PC-3 (cell line): ENCODE results near the gene ANP32E. TPM values are rescaled to one million over a fixed set of nuclear protein-coding genes. Genes with fewer than 3 reads are reported as not detected.

Experiments used
- ATAC-seq: fragments of 200-7000 bp; cut with Tn5 transposase; 2 replicates; pipeline ENCODE4 v1.9.1; 2020; ENCODE audit warnings: mild to moderate bottlenecking, moderate library complexity
- BruUV-seq: library from RNA; stranded (reverse); fragments of 400-500 nt; replicated peaks from 2 replicates; lab custom pipeline; 2021; lab: Mats Ljungman, UMichigan
- CTCF ChIA-PET: fragments of 300-600 bp; sonication (Branson Sonifier 250); formaldehyde crosslinking; loops from one replicate; lab custom pipeline; 2022; ENCODE audit warnings: antibody characterized with exemption; lab: Charles Lee
- POLR2A ChIA-PET: fragments of 300-600 bp; sonication (Branson Sonifier 250); formaldehyde crosslinking; loops from one replicate; lab custom pipeline; 2022; ENCODE audit warnings: antibody characterized with exemption; ENCODE audit not compliant: unreplicated experiment; lab: Charles Lee
- DNase-seq: peaks from one replicate; pipeline ENCODE4 v3.0.0-alpha.2; 2015
- H2AFZ ChIP-seq: fragments of 300-600 bp; sonication (generic); 2 replicates; pipeline ENCODE4 v1.6.0; 2016; ENCODE audit warnings: antibody characterized with exemption, low read length
- H3F3A ChIP-seq: fragments of 300-600 bp; sonication (generic); one replicate; pipeline ENCODE4 v1.6.0; 2017; ENCODE audit warnings: antibody characterized with exemption, low read length, control low read depth, mild to moderate bottlenecking; ENCODE audit not compliant: unreplicated experiment
- H3K27ac ChIP-seq: fragments of 300-600 bp; sonication (generic); 2 replicates; pipeline ENCODE4 v1.5.1; 2016; ENCODE audit warnings: mild to moderate bottlenecking, low read length
- H3K27me3 ChIP-seq: fragments of 300-600 bp; sonication (generic); 2 replicates; pipeline ENCODE4 v1.6.1; 2016; ENCODE audit warnings: low read length, mixed read lengths
- H3K36me3 ChIP-seq: fragments of 300-600 bp; sonication (generic); 2 replicates; pipeline ENCODE4 v1.6.1; 2016; ENCODE audit warnings: low read depth, mixed run types, low read length, mixed read lengths
- H3K4me1 ChIP-seq: fragments of 300-600 bp; sonication (generic); 2 replicates; pipeline ENCODE4 v1.5.1; 2016; ENCODE audit warnings: low read length; ENCODE audit not compliant: insufficient read depth
- H3K4me2 ChIP-seq: fragments of 300-600 bp; sonication (generic); 2 replicates; pipeline ENCODE4 v1.6.0; 2016; ENCODE audit warnings: low read length
- H3K4me3 ChIP-seq: fragments of 300-600 bp; sonication (generic); 2 replicates; pipeline ENCODE4 v1.5.1; 2016; ENCODE audit warnings: mild to moderate bottlenecking, low read length, mixed read lengths
- H3K79me2 ChIP-seq: fragments of 300-600 bp; sonication (generic); 2 replicates; pipeline ENCODE4 v1.6.1; 2017; ENCODE audit warnings: low read length, mixed read lengths
- H3K9ac ChIP-seq: fragments of 300-600 bp; sonication (generic); 2 replicates; pipeline ENCODE4 v1.6.0; 2016; ENCODE audit warnings: mild to moderate bottlenecking, low read length
- H3K9me2 ChIP-seq: fragments of 300-600 bp; sonication (generic); replicated peaks from 2 replicates; pipeline ENCODE4 v1.6.1; 2016; ENCODE audit warnings: mixed run types, low read length, mixed read lengths
- H3K9me3 ChIP-seq: fragments of 300-600 bp; sonication (generic); 2 replicates; pipeline ENCODE4 v1.6.1; 2016; ENCODE audit warnings: low read length, mixed read lengths
- H4K20me1 ChIP-seq: fragments of 300-600 bp; sonication (generic); 2 replicates; pipeline ENCODE4 v1.6.1; 2016; ENCODE audit warnings: low read length, mixed read lengths
- EZH2 ChIP-seq: fragments of 300-600 bp; sonication (generic); IDR thresholded peaks from one replicate; pipeline ENCODE4 v1.6.1; 2017; ENCODE audit warnings: antibody characterized with exemption, mild to moderate bottlenecking, low read length; ENCODE audit not compliant: unreplicated experiment
- EZH2phosphoT487 ChIP-seq: fragments of 300-600 bp; sonication (generic); IDR thresholded peaks from 2 replicates; pipeline ENCODE4 v1.6.1; 2018; ENCODE audit warnings: mild to moderate bottlenecking, antibody characterized with exemption, low read length, borderline replicate concordance
- intact Hi-C: fragments of 100-400 bp; cut with micrococcal nuclease; formaldehyde crosslinking; loops from 2 replicates; pipeline ENCODE4 v1.9.0; 2023
- total RNA-seq: library from RNA; depleted of rRNA; stranded (reverse); fragments of >200 nt; gene quantifications from 2 replicates; pipeline ENCODE4 v1.2.3, GENCODE V29; 2014
- TF ChIP-seq, protein P1 (sequence below): fragments of 300-600 bp; sonication (generic); conservative IDR thresholded peaks from 2 replicates; pipeline ENCODE4 v1.5.1; 2017; ENCODE audit warnings: antibody characterized with exemption, low read depth, mild to moderate bottlenecking, low read length

ANP32E gene
- total RNA-seq, 1 experiment from 2014 or later = 42.0 TPM

DNA sequence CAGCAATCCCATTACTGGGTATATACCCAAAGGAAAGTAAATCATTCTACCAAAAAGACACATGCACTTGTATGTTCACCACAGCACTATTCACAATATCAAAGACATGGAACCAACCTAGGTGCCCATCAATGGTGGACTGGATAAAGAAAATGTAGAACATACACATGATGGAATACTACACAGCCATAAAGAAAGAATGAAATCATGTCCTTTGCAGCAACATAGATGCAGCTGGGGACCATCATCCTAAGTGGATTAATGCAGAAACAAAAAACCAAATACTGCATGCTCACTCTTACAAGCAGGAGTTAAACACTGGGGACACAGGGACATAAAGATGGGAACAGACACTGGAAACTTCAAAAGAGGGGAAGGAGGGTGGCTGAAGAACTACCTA, 8.7 kb downstream of the ANP32E start:
- ATAC-seq = no peak
- Histone ChIP-seq H2AFZ (no peak overlapping the region), H3K27me3 (no peaks in the 10 kb centered on the region), H3K79me2 (peaks cover 23% of the 10 kb centered on the region), H3K9ac (no peak overlapping the region), H3K9me3 (no peaks in the 10 kb centered on the region), H3K4me2 (no peak overlapping the region), H4K20me1 (no peaks in the 10 kb centered on the region), H3K4me1 (no peaks in the 10 kb centered on the region), H3F3A (no peaks in the 10 kb centered on the region), H3K9me2 (no peaks in the 10 kb centered on the region), H3K36me3 (peaks cover 57% of the 10 kb centered on the region), H3K27ac (no peak overlapping the region), H3K4me3 (no peak overlapping the region)
- TF ChIP-seq EZH2phosphoT487 (no peak), EZH2 (no peak)
- TF ChIP-seq, protein P1, sequence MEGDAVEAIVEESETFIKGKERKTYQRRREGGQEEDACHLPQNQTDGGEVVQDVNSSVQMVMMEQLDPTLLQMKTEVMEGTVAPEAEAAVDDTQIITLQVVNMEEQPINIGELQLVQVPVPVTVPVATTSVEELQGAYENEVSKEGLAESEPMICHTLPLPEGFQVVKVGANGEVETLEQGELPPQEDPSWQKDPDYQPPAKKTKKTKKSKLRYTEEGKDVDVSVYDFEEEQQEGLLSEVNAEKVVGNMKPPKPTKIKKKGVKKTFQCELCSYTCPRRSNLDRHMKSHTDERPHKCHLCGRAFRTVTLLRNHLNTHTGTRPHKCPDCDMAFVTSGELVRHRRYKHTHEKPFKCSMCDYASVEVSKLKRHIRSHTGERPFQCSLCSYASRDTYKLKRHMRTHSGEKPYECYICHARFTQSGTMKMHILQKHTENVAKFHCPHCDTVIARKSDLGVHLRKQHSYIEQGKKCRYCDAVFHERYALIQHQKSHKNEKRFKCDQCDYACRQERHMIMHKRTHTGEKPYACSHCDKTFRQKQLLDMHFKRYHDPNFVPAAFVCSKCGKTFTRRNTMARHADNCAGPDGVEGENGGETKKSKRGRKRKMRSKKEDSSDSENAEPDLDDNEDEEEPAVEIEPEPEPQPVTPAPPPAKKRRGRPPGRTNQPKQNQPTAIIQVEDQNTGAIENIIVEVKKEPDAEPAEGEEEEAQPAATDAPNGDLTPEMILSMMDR = no peak
- DNase-seq = no peak
- no TSS peak for BruUV-seq
- ChIA-PET CTCF (no interaction called here), POLR2A (no interaction called here)
- intact Hi-C loops = no loop called here

DNA sequence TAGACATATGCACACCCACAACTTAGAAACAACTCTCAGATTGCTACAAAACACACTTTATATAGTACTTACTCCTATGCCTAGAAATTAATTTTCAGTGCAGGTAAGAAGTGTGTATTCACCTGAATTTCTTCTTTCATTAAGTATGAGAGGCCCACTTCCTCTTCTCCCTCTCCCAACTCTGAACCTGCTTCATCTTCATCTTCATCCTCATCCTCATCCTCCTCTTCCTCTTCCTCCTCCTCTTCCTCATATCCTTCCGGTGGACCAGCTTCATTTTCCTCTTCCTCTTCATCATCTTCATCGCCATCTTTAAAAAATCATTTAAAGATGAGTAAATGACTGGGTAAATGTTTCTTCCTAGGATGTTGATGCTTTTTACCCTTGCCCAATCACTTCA, 9.4 kb downstream of the ANP32E start:
- no peak for DNase-seq
- ChIA-PET CTCF (no interaction called here), POLR2A (no interaction called here)
- Histone ChIP-seq H3K9ac (no peak overlapping the region), H3K9me2 (no peaks in the 10 kb centered on the region), H3K4me3 (no peak overlapping the region), H3K79me2 (peaks cover 17% of the 10 kb centered on the region), H3K4me1 (no peaks in the 10 kb centered on the region), H3F3A (no peaks in the 10 kb centered on the region), H3K9me3 (no peaks in the 10 kb centered on the region), H3K4me2 (no peak overlapping the region), H2AFZ (no peak overlapping the region), H3K27me3 (no peaks in the 10 kb centered on the region), H4K20me1 (no peaks in the 10 kb centered on the region), H3K36me3 (peaks cover 57% of the 10 kb centered on the region), H3K27ac (no peak overlapping the region)
- ATAC-seq = no peak
- intact Hi-C loops = no loop called here
- no TSS peak for BruUV-seq
- TF ChIP-seq EZH2 (no peak), EZH2phosphoT487 (no peak)
- TF ChIP-seq, protein P1 = no peak

DNA sequence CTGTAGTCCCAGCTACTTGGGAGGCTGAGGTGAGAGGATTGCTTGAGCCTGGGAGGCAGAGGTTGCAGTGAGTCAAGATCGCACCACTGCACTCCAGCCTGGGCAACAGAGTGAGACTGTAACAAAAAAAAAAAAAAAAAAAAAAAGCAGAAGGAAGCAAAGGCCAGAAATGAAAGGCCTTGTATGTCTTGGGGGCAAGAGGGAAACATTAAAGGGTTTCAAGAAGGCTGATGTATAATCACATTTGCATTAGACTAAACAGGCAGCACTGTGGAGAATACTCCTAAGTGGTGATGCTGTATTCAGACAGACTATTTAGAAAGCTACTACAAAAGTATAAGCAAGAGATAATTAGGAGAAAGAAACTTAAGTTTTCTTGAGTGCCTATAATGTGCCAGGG, 10.4 kb downstream of the ANP32E start:
- Histone ChIP-seq H3K27ac (no peak overlapping the region), H3F3A (no peaks in the 10 kb centered on the region), H3K27me3 (no peaks in the 10 kb centered on the region), H3K36me3 (peaks cover 54% of the 10 kb centered on the region), H3K4me1 (no peaks in the 10 kb centered on the region), H3K4me2 (no peak overlapping the region), H3K9me3 (no peaks in the 10 kb centered on the region), H2AFZ (no peak overlapping the region), H3K4me3 (no peak overlapping the region), H4K20me1 (no peaks in the 10 kb centered on the region), H3K79me2 (0 out of 2 replicates have a peak, but pooled peaks cover 8% of the 10 kb centered on the region), H3K9ac (no peak overlapping the region), H3K9me2 (no peaks in the 10 kb centered on the region)
- POLR2A ChIA-PET = no interaction called here
- CTCF ChIA-PET = no interaction called here
- ATAC-seq = no peak
- BruUV-seq = no TSS peak
- no peak for DNase-seq
- TF ChIP-seq EZH2phosphoT487 (no peak), EZH2 (no peak)
- intact Hi-C loops = no loop called here
